Measurements from ENCODE around the gene TMEM169.

Gene TMEM169

GRCh38 chr2:216103213-216103612, 21.5 kb downstream of the TMEM169 start:
- no peak for DNase-seq (ENCODE audit: low read depth in 1 of 2, low spot score in 1 of 2)

GRCh38 chr2:216104691-216105090, 23.0 kb downstream of the TMEM169 start:
- no peak for DNase-seq (ENCODE audit: low read depth in 1 of 2, low spot score in 1 of 2)

GRCh38 chr2:216107320-216107719, 25.6 kb downstream of the TMEM169 start:
- no peak for DNase-seq (ENCODE audit: low read depth in 1 of 2, low spot score in 1 of 2)

GRCh38 chr2:216107760-216108159, 26.0 kb downstream of the TMEM169 start:
- no peak for DNase-seq (ENCODE audit: low read depth in 1 of 2, low spot score in 1 of 2)

GRCh38 chr2:216108310-216108966, 26.7 kb downstream of the TMEM169 start:
- no peak for DNase-seq (ENCODE audit: low read depth in 1 of 2, low spot score in 1 of 2)

- DNase-seq (ENCODE audit: low read depth in 1 of 2, low spot score in 1 of 2): peak; percentile 96 to 97
Observed at GRCh38 chr2:216108967-216109921, 27.5 kb downstream of the TMEM169 start, which contains the start of gene XRCC5. Gene XRCC5, plus strand, starts transcription at chr2:216109348. Its CDS starts 89 bp downstream, at chr2:216109437.

- DNase-seq (ENCODE audit: low read depth in 1 of 2, low spot score in 1 of 2): no peak
Observed at GRCh38 chr2:216109962-216110614, 28.4 kb downstream of the TMEM169 start.

- DNase-seq (ENCODE audit: low read depth in 1 of 2, low spot score in 1 of 2): no peak
Observed at GRCh38 chr2:216110620-216111019, 28.9 kb downstream of the TMEM169 start.

DNA sequence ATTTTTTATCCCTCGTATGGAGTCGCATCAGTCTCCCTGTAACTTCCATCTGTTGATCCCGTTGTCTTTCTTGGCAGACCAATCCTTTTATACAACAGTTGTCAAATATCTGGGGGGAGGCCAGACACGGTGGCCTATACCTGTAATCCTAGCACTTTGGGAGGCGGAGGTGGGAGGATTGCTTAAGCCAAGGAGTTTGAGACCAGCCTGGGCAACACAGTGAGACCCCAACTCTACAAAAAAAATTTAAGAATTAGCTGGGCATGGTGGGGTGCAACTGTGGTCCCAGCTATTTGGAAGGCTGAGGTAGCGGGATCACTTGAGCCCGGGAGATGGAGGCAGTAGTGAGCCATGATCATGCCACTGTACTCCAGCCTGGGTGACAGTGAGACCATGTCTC, 29.4 kb downstream of the TMEM169 start:
- DNase-seq (ENCODE audit: low read depth in 1 of 2, low spot score in 1 of 2): no peak

DNA sequence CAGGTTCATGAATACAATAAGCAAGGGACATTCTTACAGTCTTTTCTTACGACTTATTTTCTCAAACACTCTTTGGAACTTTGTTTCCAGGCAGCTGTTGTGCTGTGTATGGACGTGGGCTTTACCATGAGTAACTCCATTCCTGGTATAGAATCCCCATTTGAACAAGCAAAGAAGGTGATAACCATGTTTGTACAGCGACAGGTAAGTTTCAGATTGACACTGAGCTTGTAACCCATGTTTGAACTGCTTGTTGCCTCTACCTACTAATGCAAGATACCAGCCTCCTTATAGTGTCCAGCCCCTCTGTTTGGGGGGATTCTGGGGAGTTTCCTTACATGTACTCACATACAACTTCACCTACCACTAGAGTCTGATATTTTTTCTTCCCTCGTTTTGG, 31.2 kb downstream of the TMEM169 start:
- no peak for DNase-seq (ENCODE audit: low read depth in 1 of 2, low spot score in 1 of 2)

GRCh38 chr2:216113572-216113971, 31.9 kb downstream of the TMEM169 start:
- no peak for DNase-seq (ENCODE audit: low read depth in 1 of 2, low spot score in 1 of 2)

DNA sequence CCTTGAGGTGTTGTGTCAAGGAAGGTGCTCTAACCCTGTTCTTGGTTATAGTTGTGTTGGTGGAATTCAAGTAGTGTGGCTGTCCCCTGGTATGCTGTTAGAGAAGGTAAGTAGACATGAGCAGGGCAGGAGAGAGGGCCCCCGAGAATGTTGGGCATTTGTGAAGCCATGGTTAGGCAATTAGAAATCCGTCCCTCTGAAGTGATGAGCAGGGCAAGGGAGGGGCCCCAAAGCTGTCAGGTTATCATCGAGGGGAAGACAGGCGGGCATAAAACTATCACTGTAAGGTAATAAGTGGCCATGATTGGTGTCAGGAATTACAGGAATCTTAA, 32.6 kb downstream of the TMEM169 start:
- no peak for DNase-seq (ENCODE audit: low read depth in 1 of 2, low spot score in 1 of 2)

DNA sequence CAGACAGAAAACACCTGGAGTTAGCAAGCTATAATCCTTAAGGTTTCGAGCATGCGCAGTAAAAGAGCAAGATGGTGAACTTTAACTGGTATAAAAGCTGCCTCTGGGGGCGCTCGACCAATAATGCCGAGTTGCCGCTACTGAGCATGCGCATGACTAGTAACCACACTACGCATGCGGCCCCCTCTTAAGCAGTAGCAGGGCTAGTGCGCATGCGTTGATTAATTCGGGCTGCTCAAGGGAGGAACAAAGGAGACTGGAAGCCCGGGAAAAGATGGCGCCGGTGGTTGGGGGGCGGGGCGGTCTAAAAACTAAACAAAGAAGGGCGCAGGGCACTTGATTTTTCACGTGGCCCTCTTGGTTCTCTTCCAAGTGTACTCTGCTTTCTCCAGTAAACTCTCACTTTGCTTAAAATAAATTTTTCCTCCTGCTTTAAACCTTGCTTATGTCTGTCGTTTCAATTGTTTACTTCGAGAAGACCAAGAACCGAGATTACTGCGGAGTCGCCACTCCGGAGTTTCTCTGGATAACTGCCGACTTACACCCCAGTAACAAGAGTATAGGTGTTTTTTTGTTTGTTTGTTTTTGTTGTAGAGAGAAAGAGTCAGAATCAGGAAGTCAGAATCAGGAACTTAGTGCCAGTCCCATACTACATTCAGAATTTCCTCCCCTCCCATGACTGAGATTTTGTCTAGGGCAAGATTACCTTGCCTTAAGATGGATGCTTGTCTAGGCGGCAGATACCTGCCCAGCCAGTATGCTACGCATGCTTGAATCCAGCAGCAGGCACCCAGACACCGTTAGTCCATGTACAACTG, 33.2 kb downstream of the TMEM169 start:
- DNase-seq (ENCODE audit: low read depth in 1 of 2, low spot score in 1 of 2): peak; percentile 91 to 93

DNA sequence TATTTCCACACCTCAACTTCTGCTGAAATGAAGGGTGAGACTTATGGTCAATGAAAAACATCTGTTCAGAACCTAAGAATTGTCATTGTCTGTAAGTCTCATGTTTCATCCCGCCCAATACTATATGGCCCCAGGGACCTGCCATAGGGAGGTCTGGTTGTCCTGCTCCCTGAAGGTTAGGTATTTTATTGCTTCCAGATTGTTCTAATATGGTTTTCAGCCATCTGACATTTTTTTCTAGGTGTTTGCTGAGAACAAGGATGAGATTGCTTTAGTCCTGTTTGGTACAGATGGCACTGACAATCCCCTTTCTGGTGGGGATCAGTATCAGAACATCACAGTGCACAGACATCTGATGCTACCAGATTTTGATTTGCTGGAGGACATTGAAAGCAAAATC, 34.7 kb downstream of the TMEM169 start:
- no peak for DNase-seq (ENCODE audit: low read depth in 1 of 2, low spot score in 1 of 2)

- DNase-seq (ENCODE audit: low read depth in 1 of 2, low spot score in 1 of 2): no peak
Observed at GRCh38 chr2:216117561-216118340, 36.0 kb downstream of the TMEM169 start.

DNA sequence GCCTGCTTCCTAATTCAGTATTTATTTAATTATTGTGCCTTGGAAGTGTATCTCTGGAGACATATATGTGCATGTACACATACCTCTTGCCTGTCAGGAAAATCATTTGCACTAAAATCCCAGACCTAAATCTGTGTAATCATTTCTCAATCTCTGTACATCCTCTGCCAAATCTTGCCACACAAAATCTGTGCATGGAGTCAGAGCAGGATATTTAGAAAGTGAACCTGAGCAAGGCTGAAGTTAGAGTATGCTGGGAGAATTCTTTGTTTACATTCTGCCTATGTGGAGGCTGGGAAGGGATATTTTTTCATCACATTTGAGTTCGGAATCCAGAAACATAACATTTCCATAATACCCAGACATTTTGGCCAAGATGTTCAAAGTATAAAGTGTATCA, 36.8 kb downstream of the TMEM169 start:
- DNase-seq (ENCODE audit: low read depth in 1 of 2, low spot score in 1 of 2): no peak

DNA sequence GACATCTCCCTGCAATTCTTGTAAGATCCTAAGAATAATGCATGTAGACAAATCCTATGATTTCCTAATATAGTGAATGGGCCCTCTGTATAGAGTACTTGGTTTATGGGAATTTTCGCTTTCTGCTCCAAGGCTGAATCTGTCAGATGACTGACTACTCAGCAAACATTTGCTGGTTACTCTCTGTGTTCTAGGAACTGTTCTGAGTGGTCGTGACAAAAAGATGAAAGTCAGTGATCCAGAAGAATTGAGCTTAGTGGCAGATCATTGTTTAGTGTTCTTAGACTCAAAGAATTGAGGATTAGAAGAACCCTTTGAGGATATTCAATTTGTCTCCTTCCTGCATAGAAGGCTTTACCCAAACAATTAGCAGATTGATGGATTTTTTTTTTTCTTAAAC, 37.4 kb downstream of the TMEM169 start:
- no peak for DNase-seq (ENCODE audit: low read depth in 1 of 2, low spot score in 1 of 2)

GRCh38 chr2:216119986-216120385, 38.3 kb downstream of the TMEM169 start:
- DNase-seq (ENCODE audit: low read depth in 1 of 2, low spot score in 1 of 2): no peak

DNA sequence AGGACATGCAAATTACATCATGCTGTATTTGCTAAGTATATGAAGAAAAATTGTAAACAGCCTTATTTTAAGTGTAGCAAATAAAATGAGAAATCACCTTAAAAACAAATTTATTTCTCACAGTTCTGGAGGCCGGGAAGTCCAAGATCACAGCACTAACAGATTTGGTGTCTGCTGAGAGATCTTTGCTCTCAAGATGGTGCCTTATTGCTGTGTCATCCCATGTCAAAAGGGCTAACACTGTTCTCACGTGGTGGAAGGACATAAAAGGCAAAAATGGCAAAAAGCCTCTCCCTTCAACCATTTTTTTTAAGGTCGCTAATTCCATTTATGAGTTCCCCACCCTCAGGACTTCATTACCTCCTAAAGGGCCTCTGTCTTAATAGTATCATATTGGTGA, 39.5 kb downstream of the TMEM169 start:
- DNase-seq (ENCODE audit: low read depth in 1 of 2, low spot score in 1 of 2): no peak

- no peak for DNase-seq (ENCODE audit: low read depth in 1 of 2, low spot score in 1 of 2)
Observed at GRCh38 chr2:216126943-216127342, 45.2 kb downstream of the TMEM169 start.
